ENCODE data around the gene TEKT3.

The TEKT3 gene

GRCh38 chr17:15350777-15351477 lies 9.5 kb upstream of the TEKT3 start:
- DNase-seq (ENCODE audit: low spot score), result no peak

- no peak for DNase-seq (ENCODE audit: low spot score)
Observed at GRCh38 chr17:15349119-15349518, 7.7 kb upstream of the TEKT3 start.

DNA sequence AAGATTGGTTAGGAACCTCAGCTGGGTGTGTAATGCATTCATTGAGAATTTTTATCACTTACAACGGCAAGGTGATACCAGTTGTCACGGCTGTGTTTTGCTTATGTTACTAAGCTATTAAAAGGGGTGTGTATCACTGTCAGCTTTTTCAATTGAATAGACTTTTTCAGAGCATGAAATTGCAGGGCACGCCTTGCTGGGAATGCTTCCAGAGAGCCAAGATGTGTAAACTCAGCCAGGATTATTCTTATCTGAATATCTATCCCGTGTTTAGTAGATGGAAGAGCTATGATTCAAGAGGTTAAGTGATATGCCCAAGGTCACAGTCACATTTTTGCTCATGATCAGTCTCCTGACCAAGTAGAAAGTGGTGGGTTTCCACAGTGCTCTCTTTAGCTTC lies 6.6 kb upstream of the TEKT3 start:
- no peak for DNase-seq (ENCODE audit: low spot score)

- DNase-seq (ENCODE audit: low spot score), result no peak
Observed at GRCh38 chr17:15346066-15346595, 4.7 kb upstream of the TEKT3 start.

DNA sequence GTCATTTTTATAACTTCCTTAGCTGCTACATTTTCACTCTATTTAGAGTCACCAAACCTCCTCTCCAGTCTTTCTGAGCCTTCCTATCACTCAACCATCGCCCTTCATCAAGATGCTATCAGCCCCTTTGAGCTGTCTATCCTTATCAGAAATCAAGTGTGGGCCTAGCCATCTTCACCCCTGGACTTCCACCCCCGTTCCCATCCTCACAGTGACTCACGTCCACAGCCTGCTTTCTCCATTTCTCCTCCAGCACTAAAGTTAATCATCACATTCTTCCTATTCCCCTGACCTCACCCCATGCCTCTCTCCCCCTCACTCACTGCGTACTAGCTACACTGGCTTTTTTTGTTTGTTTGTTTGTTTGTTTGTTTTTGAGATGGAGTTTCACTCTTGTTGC lies 2.4 kb upstream of the TEKT3 start:
- DNase-seq (ENCODE audit: low spot score), result no peak

GRCh38 chr17:15342460-15342859 lies 1.1 kb upstream of the TEKT3 start:
- DNase-seq (ENCODE audit: low spot score), result no peak

- DNase-seq (ENCODE audit: low spot score), result no peak
Observed at GRCh38 chr17:15341966-15342365, 569 bp upstream of the TEKT3 start.

DNA sequence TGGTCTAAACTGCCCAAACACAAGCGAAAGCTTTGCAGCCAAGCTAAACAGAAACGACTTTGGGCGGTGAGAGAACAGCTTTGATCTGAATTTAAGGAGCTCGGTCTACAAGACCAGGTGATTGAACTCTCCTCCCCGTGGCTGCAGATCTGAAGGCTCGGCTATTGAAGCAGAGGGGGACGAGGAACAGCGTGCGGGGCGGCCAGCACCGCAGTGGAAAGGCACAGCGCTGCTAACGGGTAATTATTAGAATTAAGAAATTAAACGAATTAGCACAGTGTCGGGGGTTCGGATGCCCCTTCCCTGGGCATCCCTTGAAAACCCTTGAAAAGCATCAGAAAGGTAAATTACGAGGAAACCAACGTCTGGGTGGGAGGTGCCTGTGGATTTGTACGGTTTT lies 431 bp downstream of the TEKT3 start:
- no peak for DNase-seq (ENCODE audit: low spot score)

DNA sequence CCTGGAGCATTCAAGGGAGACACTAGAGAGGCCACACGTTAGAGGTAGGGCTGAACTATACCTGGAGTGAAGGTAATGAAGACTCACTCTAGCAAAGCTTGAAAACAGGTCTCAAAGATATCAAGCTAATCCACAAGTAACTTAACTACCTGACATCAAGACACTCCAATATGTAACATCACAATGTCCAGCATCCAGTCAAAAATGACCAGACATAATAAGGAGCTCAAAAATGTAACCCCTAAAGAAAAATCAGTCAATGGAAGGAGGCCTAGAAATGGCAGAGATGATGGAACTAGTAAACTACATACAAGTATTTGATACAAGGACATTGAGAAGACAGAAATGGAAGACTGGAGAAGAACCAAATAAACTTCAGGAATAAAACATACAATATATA lies 6.0 kb downstream of the TEKT3 start:
- DNase-seq (ENCODE audit: low spot score), result no peak

GRCh38 chr17:15334266-15334665 lies 7.1 kb downstream of the TEKT3 start:
- DNase-seq (ENCODE audit: low spot score), result no peak

DNA sequence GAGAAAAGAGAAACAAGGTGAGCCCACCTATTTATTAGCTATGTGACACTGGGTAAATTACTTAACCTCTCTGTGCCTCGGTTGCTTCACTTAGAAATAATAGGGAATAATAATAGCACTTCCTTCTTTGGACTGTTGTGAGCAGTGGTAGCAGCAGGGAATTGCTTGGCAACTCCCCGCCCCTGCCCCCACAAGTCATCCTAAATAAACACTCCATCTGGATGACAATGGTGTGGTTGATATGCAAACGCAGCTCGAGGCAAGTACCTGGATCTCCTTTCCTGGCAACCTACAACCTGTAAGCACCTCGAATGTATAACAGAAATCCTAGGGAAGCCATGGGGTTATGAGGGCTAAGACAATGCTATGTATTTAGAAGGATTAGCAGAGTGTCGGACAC lies 9.1 kb downstream of the TEKT3 start:
- DNase-seq (ENCODE audit: low spot score), result no peak

- DNase-seq (ENCODE audit: low spot score), result no peak
Observed at GRCh38 chr17:15323131-15323530, 18.3 kb downstream of the TEKT3 start.

DNA sequence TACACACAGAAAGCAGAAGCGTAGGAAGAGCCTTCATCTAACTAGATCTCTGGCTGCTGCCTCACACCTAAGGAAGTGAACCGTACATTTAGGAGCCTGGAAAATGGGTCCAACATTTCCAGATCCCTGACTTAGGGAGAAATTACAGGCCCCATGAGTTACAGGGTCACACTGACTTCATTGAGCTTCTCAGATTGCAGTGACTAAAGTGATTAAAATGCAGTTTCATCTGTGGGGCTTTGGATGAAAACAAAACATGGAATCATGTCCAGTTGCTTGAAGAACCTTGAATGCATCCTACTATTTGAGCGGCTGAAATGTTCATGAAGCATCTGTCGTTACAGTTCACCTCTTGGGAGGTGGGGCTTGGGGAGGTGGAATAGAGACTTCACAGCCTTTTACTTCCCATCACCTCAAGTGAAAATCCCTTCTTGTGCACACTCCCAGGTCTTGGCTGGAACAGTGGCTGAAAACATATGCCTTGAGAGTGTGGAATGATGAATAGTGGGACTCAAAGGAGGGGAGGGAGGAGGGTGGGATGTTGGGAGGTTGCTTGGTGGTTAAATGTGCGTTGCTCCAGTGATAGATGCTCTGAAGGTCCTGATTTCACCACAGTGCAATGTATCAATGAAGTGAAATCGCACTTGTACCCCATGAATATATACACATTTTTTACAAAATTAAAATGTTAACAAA lies 19.7 kb downstream of the TEKT3 start:
- no peak for DNase-seq (ENCODE audit: low spot score)

DNA sequence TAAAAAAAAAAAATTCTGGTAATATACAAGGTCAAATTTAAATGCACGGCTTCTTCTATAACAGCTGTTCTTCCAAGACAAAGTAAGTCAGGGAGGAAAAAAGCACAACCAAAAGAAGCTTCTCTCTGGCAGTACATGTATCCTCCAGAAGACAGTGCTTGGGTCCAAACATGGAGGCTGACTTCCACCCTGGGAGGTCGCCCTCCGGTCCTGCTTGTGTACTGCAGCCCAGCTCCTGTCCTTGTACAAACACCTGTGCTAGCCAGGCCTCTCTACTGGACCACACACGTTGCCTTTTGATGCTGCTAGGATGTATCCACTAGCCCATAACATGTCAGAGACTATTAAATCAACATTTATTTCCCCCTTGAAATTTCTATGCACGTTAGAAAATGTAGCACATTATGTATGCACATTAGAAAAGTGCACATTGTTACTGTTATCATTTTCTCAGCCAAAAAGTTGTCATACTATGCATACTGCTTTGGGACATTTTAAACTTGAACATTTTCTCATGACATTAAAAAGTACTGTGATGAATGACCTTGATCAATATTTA lies 21.9 kb downstream of the TEKT3 start:
- DNase-seq (ENCODE audit: low spot score), result no peak

DNA sequence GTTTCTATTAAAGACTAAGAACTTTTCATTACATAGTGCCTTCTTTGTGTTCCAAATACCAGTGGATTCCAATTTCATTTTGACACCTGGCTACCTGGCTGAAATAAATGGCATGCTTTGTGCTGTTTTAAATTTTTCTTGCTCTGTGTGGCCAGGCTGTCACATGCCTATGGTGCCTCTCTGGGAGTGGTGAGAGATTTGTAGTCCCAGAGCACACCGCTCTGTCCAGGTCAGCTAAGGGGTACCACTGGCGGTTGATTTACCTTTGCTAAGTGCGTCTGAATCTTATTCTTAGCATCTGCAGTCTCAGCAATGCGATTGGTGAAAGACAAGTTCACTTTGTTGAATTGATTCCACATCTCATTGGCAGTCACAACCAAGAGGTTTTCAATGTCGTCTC lies 29.4 kb downstream of the TEKT3 start:
- no peak for DNase-seq (ENCODE audit: low spot score)

GRCh38 chr17:15309793-15310192 lies 31.6 kb downstream of the TEKT3 start:
- DNase-seq (ENCODE audit: low spot score), result no peak

DNA sequence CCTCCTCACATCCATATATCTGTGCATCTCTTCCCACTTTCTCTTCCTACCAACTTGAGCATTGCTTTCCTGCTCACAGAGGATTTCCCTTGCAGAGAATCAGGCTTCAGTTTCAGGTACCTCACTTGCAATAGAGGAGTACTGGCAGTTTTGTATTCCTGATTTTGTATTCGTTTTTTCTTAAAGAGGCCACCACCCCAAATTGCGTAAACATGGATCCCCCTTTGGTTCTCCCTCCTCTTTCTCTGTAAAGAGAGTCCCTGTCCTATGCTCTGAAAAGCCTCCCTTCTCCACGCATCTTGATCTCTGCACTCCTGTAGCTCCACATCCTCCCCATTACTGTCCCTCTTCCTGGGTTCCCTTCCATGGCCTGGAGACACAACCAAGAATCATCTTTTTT lies 32.2 kb downstream of the TEKT3 start:
- no peak for DNase-seq (ENCODE audit: low spot score)

DNA sequence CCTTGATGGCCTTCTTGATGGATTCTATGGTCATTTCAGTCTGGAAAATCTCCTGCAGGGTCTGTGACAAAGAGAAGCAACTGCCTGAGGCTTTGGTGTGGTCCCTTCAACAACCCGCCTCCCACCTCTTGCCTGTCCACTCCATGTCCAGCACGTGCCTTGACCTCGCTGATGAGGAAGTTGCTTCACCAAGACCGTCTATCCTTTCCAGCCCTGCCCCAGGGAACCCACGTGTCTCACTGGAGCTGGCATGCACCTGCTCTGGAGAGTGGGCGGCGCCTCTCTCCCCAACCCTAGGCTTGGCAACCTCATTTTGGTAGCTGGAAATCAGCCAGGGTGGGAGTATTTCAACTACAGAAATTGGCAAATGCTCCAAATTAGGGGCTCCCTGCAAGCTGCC lies 32.6 kb downstream of the TEKT3 start:
- no peak for DNase-seq (ENCODE audit: low spot score)

GRCh38 chr17:15307710-15308111 lies 33.7 kb downstream of the TEKT3 start:
- no peak for DNase-seq (ENCODE audit: low spot score)

GRCh38 chr17:15303851-15304250 lies 37.5 kb downstream of the TEKT3 start:
- no peak for DNase-seq (ENCODE audit: low spot score)

- DNase-seq (ENCODE audit: low spot score), result no peak
Observed at GRCh38 chr17:15303268-15303667, 38.1 kb downstream of the TEKT3 start.

DNA sequence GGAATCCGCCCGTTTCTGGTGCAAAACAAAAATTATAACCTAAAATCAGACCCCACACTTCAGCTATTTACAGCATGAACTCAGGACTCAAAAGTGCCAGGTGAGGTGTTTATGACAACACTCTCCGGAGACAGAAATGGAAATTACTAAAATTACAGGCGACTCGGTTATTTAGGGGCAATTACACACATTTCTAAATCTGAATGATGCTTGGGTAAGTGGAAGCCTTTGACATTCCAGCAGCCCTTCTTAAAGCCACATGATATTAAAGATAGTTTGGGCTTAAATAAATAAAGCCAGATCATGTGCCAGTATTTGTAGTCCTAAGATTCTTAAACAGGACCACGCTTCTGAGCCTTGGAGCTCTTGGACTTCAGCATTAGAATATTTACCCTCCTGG lies 39.6 kb downstream of the TEKT3 start:
- DNase-seq (ENCODE audit: low spot score), result no peak

GRCh38 chr17:15298176-15298575 lies 43.2 kb downstream of the TEKT3 start:
- DNase-seq (ENCODE audit: low spot score), result no peak
